Choroid plexus epithelial cell (primary cell): Measurements from ENCODE around the gene MROH7.

ENCODE experiments used
- DNase-seq: peaks from one replicate; pipeline ENCODE4 v3.0.0-alpha.2; 2010; ENCODE audit warnings: low read depth
- H3K4me3 ChIP-seq: 2 replicates; pipeline ENCODE4 v1.5.1; 2011; ENCODE audit warnings: low read depth, mild to moderate bottlenecking, control low read depth, low read length, moderate library complexity
- CTCF ChIP-seq: conservative IDR thresholded peaks from 2 replicates; pipeline ENCODE4 v1.5.1; 2011; ENCODE audit warnings: low read depth, mild to moderate bottlenecking, control low read depth, inconsistent platforms, low read length, moderate library complexity

Gene MROH7

GRCh38 chr1:54604572-54605370, 36.8 kb upstream of the MROH7 start:
- DNase-seq, result no peak
- H3K4me3 ChIP-seq, result no peak overlapping the region
- TF ChIP-seq CTCF, result no peak

GRCh38 chr1:54606096-54606989, 35.2 kb upstream of the MROH7 start:
- H3K4me3 ChIP-seq, result no peak overlapping the region
- no peak for TF ChIP-seq CTCF
- no peak for DNase-seq

GRCh38 chr1:54606990-54607325, 34.6 kb upstream of the MROH7 start:
- DNase-seq, result no peak
- no peak for TF ChIP-seq CTCF
- no peak overlapping the region for H3K4me3 ChIP-seq

- no peak for DNase-seq
- no peak overlapping the region for H3K4me3 ChIP-seq
- TF ChIP-seq CTCF, result no peak
Observed at GRCh38 chr1:54607821-54608565, 33.6 kb upstream of the MROH7 start.

GRCh38 chr1:54608566-54609230, 32.9 kb upstream of the MROH7 start:
- no peak for TF ChIP-seq CTCF
- no peak for DNase-seq
- H3K4me3 ChIP-seq, result no peak overlapping the region

- H3K4me3 ChIP-seq, result no peak overlapping the region
- no peak for TF ChIP-seq CTCF
- no peak for DNase-seq
Observed at GRCh38 chr1:54609301-54609921, 32.2 kb upstream of the MROH7 start.
